HG03095 (cell line): ENCODE measurements around the gene ATP13A2.
"Not testable (repeated sequence)": the region's sequence is repeated elsewhere in the genome, so short reads cannot be mapped to it uniquely, and the experiment has no call there.

Experiments used
- ATAC-seq: cut with Tn5 transposase; IDR thresholded peaks from one replicate; pipeline ENCODE4 v1.9.1; 2021; ENCODE audit warnings: moderate library complexity; ENCODE audit not compliant: unreplicated experiment

Gene ATP13A2

GRCh38 chr1:16965486-16966067 lies 46.2 kb downstream of the ATP13A2 start:
- ATAC-seq = no peak

GRCh38 chr1:16964169-16964568 lies 47.6 kb downstream of the ATP13A2 start:
- ATAC-seq = not testable (repeated sequence)

DNA sequence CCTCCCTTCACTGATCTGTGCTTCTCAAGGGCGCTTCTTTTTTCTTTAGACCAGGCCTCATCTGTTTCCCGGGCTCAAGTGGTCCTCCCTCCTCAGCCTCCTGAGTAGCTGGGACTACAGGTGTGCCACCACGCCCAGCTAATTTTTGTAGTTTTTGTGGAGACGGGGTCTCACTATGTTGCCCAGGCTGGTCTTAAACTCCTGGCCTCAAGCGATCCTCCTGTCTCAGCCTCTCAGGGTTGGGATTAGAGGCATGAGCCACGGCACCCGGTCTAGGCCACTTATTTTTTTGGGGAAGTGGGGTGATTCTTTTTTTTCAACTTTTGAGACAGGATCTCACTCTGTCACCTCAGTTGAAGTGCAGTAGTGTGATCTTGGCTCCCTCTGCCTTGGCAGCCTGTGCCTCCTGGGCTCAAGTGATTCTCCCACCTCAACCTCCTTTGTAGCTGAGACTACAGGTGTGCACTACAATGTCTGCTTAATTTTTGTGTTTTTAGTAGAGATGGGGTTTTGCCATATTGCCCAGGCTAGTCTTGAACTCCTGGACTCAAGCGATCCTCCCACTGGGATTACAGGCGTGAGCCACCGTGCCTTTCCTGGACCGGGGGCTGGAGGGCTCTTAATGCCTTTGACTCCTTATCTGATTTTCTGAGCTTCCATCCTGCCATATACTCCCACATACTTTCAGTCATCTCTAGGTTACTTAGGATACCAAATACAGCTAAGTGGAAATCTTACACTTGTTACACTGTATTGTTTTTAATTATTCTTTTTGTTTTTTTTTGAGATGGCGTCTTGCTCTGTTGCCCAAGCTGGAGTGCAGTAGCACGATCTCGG lies 50.2 kb downstream of the ATP13A2 start:
- no peak for ATAC-seq

DNA sequence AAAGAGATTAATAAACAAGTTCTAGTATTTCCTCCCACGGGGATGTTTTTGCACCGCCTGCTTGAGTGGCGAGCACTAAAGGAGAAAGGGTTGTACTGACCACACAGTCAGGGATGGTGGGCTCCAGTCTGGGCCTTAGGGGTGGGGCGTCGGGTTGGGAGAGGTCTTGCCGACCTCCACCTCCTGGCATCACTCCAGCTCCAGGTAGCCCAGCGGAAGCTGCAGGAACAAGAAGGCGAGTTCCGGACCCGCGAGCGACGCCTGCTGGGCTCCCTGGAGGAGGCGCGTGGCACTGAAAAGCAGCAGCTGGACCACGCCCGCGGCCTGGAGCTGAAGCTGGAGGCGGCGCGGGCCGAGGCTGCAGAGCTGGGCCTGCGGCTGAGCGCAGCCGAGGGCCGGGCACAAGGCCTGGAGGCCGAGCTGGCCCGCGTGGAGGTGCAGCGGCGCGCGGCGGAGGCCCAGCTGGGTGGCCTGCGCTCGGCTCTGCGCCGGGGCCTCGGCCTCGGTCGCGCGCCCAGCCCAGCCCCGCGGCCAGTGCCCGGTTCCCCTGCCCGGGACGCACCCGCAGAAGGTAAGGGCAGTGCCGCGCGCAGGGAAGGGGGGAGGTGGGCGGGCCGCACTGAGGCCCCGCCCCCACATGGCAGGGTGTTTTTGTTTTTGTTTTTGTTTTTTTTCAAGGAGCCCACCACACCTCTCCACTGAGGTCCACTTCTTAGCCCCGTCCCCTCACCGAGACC lies 51.0 kb downstream of the ATP13A2 start:
- ATAC-seq = peak; percentile 69

DNA sequence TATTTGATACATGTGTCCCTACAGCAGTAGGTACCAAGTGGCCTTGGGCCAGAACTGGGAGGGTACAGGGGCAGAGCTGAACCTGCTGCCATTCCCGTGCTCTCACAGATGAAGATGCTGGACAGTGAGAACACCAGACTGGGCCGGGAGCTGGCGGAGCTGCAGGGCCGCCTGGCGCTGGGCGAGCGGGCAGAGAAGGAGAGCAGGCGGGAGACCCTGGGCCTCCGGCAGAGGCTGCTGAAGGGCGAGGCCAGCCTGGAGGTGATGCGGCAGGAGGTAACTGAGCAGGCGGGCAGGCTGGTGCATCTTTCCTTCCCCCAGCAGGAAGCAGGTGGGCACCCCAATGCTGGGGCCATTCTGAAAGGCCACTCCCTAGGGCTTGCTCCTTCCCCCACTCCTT lies 53.3 kb downstream of the ATP13A2 start:
- ATAC-seq = no peak

DNA sequence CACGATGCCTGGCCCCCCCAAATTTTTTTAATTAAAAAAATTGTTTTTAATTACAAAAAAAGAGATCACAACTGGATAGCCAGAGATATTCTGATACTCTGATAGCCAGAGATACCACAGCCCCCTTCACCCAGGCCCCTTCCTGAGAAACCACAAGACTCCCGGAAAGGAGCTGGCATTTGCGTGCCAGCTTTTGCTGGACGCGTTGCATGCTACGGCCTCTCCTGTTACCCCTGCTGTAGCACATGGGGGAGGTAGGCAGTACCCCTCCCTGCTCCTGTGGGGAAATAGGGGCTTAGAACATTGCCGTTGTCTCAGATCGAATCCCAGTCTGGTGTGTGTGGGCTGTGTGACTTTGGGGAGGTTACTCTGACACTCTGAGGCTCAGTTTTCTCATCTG lies 54.0 kb downstream of the ATP13A2 start:
- no peak for ATAC-seq

GRCh38 chr1:16956775-16957174 lies 55.0 kb downstream of the ATP13A2 start:
- no peak for ATAC-seq

GRCh38 chr1:16955186-16955585 lies 56.5 kb downstream of the ATP13A2 start:
- no peak for ATAC-seq

- ATAC-seq = no peak
Measured at GRCh38 chr1:16954579-16954978, 57.1 kb downstream of the ATP13A2 start.

DNA sequence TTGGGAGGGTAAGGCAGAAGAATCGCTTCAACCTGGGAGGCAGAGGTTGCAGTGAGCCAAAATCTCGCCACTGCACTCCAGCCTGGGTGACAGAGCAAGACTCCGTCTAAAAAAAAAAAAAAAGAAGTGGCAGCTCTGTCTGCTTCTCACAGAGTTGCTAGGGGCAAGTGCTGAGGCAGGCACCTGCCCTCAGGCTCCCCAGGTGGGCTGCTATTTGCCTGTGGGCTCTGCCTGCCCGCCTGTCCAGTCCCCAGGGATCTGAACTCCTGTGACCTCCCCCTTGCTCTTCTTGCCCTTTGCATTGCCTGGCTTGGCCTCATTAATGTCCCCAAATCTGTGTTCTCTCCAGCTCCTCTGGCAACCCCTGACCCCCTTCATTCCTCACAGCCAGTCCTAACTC lies 59.4 kb downstream of the ATP13A2 start:
- ATAC-seq = not testable (repeated sequence)

GRCh38 chr1:16949026-16949425 lies 62.7 kb downstream of the ATP13A2 start:
- not testable (repeated sequence) for ATAC-seq

DNA sequence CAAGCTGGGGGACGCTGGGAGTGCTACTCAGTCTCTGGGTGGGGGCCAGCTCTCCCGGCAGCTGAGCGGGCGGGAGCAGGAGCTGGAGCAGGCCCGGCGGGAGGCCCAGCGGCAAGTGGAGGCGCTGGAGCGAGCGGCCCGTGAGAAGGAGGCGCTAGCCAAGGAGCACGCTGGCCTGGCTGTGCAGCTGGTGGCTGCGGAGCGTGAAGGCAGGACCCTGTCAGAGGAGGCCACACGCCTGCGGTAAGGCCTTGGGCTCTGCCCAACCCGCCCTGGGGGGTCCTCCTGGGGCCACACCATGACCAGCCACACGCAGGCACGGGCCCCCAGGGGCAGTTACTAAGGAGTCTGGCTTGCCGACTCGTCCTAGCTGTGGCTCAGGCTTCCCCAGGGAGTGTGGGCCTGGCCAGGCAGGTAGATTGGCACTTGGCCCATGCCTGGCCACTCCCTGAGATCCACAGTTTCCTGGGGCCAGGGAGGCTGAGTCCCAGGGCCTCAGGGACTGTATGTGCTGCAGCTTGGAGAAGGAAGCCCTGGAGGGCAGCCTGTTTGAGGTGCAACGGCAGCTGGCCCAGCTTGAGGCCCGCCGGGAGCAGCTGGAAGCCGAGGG lies 63.3 kb downstream of the ATP13A2 start:
- not testable (repeated sequence) for ATAC-seq

DNA sequence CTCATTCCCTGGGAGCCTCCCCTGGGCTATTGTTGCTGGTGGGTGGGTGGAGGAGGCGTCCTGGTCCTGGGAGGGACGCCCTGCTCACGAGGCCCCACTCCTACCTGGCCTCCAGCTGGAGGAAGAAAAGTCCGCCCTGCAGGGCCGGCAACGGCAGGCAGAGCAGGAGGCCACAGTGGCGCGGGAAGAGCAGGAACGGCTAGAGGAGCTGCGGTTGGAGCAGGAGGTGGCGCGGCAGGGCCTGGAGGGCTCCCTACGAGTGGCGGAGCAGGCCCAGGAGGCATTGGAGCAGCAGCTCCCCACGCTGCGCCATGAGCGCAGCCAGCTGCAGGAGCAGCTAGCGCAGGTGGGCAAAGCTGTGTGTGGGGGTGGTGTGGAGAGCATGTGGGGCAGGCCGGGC lies 65.1 kb downstream of the ATP13A2 start:
- no peak for ATAC-seq

GRCh38 chr1:16946185-16946584 lies 65.5 kb downstream of the ATP13A2 start:
- not testable (repeated sequence) for ATAC-seq

- not testable (repeated sequence) for ATAC-seq
Measured at GRCh38 chr1:16945512-16945911, 66.2 kb downstream of the ATP13A2 start.

DNA sequence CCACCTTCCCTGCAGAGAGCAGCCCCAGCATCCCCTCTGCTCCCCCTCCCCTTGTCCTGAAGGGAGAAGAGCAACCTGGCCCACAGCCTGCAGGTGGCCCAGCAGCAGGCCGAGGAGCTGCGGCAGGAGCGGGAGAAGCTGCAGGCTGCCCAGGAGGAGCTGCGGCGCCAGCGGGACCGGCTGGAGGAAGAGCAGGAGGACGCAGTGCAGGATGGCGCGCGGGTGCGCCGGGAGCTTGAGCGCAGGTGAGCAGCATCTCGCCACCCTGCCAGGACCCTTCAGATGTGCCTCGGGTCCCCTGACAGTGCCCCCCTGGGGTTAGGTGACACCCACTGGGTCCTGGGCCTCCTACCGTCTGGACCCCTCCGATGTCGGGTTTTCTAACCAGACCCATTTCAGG lies 67.7 kb downstream of the ATP13A2 start:
- no peak for ATAC-seq

- ATAC-seq = not testable (repeated sequence)
Measured at GRCh38 chr1:16939386-16940180, 72.1 kb downstream of the ATP13A2 start.

DNA sequence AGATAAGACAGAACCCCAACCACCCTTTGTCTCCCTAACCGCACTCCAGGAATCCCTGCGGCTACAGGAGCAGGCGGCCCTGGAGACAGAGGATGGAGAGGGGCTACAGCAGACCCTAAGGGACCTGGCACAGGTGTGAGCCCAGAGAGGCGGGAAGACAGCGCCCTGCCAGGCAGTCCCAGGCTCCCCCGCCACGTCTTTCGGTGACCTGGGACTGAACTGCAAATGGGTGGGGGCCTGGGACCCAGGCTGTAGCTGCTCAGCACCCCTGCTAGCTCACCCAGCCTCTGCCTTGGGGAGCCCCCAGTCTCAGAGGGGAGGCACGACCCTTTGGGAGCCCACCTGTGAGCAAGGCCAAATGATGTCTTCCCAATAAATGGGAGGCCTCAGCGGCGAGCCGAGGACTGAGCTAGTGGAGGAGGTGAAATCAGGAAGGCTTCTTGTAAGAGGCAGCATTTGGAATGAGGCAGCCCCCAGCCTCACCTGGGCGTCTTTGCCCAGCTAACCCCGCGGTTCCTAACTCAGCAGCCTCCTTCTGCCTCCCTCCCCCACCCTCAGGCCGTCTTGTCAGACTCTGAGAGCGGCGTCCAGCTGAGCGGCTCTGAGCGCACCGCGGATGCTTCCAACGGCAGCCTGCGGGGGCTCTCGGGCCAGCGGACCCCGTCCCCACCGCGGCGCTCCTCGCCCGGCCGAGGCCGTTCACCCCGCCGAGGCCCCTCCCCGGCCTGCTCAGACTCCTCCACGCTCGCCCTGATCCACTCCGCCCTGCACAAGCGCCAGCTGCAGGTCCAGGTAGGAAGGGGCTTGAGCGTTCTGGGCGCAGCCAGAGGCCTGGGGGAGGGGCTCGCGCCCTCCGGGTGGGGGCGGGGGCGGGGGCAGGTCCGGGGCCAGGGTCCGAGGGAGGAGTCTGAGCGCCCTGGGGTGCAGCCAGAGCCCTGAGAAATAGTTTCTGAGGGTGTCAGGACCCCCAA lies 73.1 kb downstream of the ATP13A2 start:
- no peak for ATAC-seq

- ATAC-seq = not testable (repeated sequence)
Measured at GRCh38 chr1:16936580-16936979, 75.1 kb downstream of the ATP13A2 start.
